ENCODE results near the gene PSME2. TPM values are rescaled to one million over a fixed set of nuclear protein-coding genes. Genes with fewer than 3 reads are reported as not detected.

Gene PSME2
- total RNA-seq, 1 experiment from 2014 or later: 111 TPM

- H3K9me3 ChIP-seq: no peaks in the 10 kb centered on the region
- no peaks in the 10 kb centered on the region for H3K27me3 ChIP-seq
- H3K4me3 ChIP-seq: no peak overlapping the region
- H3K36me3 ChIP-seq: no peaks in the 10 kb centered on the region
- no peak for DNase-seq
Observed at GRCh38 chr14:24130717-24131548, 15.5 kb downstream of the PSME2 start.

- H3K9me3 ChIP-seq: no peaks in the 10 kb centered on the region
- no peak within 1 kb of the TSS for H3K4me3 ChIP-seq
- no peak for DNase-seq
- no peaks in the 10 kb centered on the region for H3K27me3 ChIP-seq
- no peaks in the 10 kb centered on the region for H3K36me3 ChIP-seq
Observed at GRCh38 chr14:24130380-24130716, 16.1 kb downstream of the PSME2 start, which contains the start of gene FITM1. Gene FITM1, plus strand, starts transcription at chr14:24130659. Its CDS starts 905 bp downstream, at chr14:24131564.

GRCh38 chr14:24129410-24129998, 16.9 kb downstream of the PSME2 start:
- H3K27me3 ChIP-seq: no peaks in the 10 kb centered on the region
- H3K4me3 ChIP-seq: no peak overlapping the region
- H3K36me3 ChIP-seq: no peaks in the 10 kb centered on the region
- no peaks in the 10 kb centered on the region for H3K9me3 ChIP-seq
- DNase-seq: no peak

GRCh38 chr14:24127673-24128072, 18.7 kb downstream of the PSME2 start:
- Histone ChIP-seq H3K9me3 (no peaks in the 10 kb centered on the region), H3K27me3 (no peaks in the 10 kb centered on the region), H3K36me3 (no peaks in the 10 kb centered on the region), H3K4me3 (no peak overlapping the region)
- no peak for DNase-seq

- Histone ChIP-seq H3K9me3 (no peaks in the 10 kb centered on the region), H3K4me3 (no peak overlapping the region), H3K27me3 (no peaks in the 10 kb centered on the region), H3K36me3 (no peaks in the 10 kb centered on the region)
- DNase-seq: no peak
Observed at GRCh38 chr14:24126939-24127338, 19.5 kb downstream of the PSME2 start.

GRCh38 chr14:24123424-24124417, 22.7 kb downstream of the PSME2 start:
- Histone ChIP-seq H3K27me3 (no peaks in the 10 kb centered on the region), H3K36me3 (no peaks in the 10 kb centered on the region), H3K9me3 (no peaks in the 10 kb centered on the region), H3K4me3 (no peak overlapping the region)
- no peak for DNase-seq

GRCh38 chr14:24122898-24123297, 23.5 kb downstream of the PSME2 start:
- Histone ChIP-seq H3K4me3 (no peak overlapping the region), H3K36me3 (no peaks in the 10 kb centered on the region), H3K27me3 (no peaks in the 10 kb centered on the region), H3K9me3 (no peaks in the 10 kb centered on the region)
- no peak for DNase-seq

- no peak overlapping the region for H3K4me3 ChIP-seq
- H3K27me3 ChIP-seq: no peaks in the 10 kb centered on the region
- no peaks in the 10 kb centered on the region for H3K9me3 ChIP-seq
- no peak for DNase-seq
- H3K36me3 ChIP-seq: no peaks in the 10 kb centered on the region
Observed at GRCh38 chr14:24122416-24122815, 24.0 kb downstream of the PSME2 start.

- H3K4me3 ChIP-seq: no peak overlapping the region
- no peak for DNase-seq
- no peaks in the 10 kb centered on the region for H3K9me3 ChIP-seq
- H3K27me3 ChIP-seq: no peaks in the 10 kb centered on the region
- H3K36me3 ChIP-seq: no peaks in the 10 kb centered on the region
Observed at GRCh38 chr14:24121210-24121609, 25.2 kb downstream of the PSME2 start.

- Histone ChIP-seq H3K36me3 (no peaks in the 10 kb centered on the region), H3K27me3 (no peaks in the 10 kb centered on the region), H3K4me3 (no peak overlapping the region), H3K9me3 (no peaks in the 10 kb centered on the region)
- DNase-seq: no peak
Observed at GRCh38 chr14:24119691-24120090, 26.7 kb downstream of the PSME2 start.

GRCh38 chr14:24117179-24117578, 29.2 kb downstream of the PSME2 start:
- no peaks in the 10 kb centered on the region for H3K9me3 ChIP-seq
- no peaks in the 10 kb centered on the region for H3K36me3 ChIP-seq
- DNase-seq: no peak
- H3K4me3 ChIP-seq: no peak overlapping the region
- H3K27me3 ChIP-seq: no peaks in the 10 kb centered on the region

GRCh38 chr14:24116128-24116814, 30.1 kb downstream of the PSME2 start:
- no peak overlapping the region for H3K4me3 ChIP-seq
- H3K9me3 ChIP-seq: no peaks in the 10 kb centered on the region
- no peaks in the 10 kb centered on the region for H3K27me3 ChIP-seq
- no peaks in the 10 kb centered on the region for H3K36me3 ChIP-seq
- DNase-seq: no peak

GRCh38 chr14:24115422-24116127, 30.8 kb downstream of the PSME2 start:
- no peak for DNase-seq
- no peaks in the 10 kb centered on the region for H3K27me3 ChIP-seq

GRCh38 chr14:24114532-24115421, 31.6 kb downstream of the PSME2 start, which contains the start of the genes DCAF11 and NRL:
Gene DCAF11, plus strand, starts transcription at chr14:24114777. Its CDS starts 818 bp downstream, at chr14:24115595.
Gene NRL, minus strand, starts transcription at chr14:24114949. Its CDS starts 32,101 bp downstream, at chr14:24082848.
- Histone ChIP-seq H3K9me3 (no peaks in the 10 kb centered on the region), H3K4me3 (peak within 1 kb of the TSS; percentile 63), H3K36me3 (no peaks in the 10 kb centered on the region), H3K27me3 (no peaks in the 10 kb centered on the region)
- peak; percentile 95 for DNase-seq

More at GRCh38 chr14:24115422-24116127, 30.8 kb downstream of the PSME2 start:
- Histone ChIP-seq H3K4me3 (peak overlapping the region; percentile 63), H3K36me3 (no peaks in the 10 kb centered on the region), H3K9me3 (no peaks in the 10 kb centered on the region)
